Activated CD4-positive, alpha-beta memory T cell treated with anti-CD3 and anti-CD28 coated beads, Interleukin-2, amount 10 ng/mL, durations not matched to agents 7 days and 5 days (primary cell): Measurements from ENCODE around the gene AKT2. TPM values are rescaled to one million over a fixed set of nuclear protein-coding genes. Genes with fewer than 3 reads are reported as not detected.

Source experiments
- CTCF ChIA-PET: fragments of 350-600 bp; sonication (Branson Sonifier 250); formaldehyde crosslinking; loops from one replicate; lab custom pipeline; 2021; ENCODE audit warnings: antibody characterized with exemption, inconsistent platforms; lab: Charles Lee
- POLR2A ChIA-PET: fragments of 350-600 bp; sonication (Branson Sonifier 250); formaldehyde crosslinking; loops from one replicate; lab custom pipeline; 2021; ENCODE audit warnings: antibody characterized with exemption; lab: Charles Lee
- DNase-seq: peaks from one replicate; pipeline ENCODE4 v3.0.0-alpha.2; 2020
- H3K27ac Mint-ChIP-seq: one replicate; pipeline ENCODE4 v1.8.0; 2021; ENCODE audit warnings: mild to moderate bottlenecking, mixed read lengths
- H3K27me3 Mint-ChIP-seq: one replicate; pipeline ENCODE4 v1.8.0; 2021; ENCODE audit warnings: mixed read lengths
- H3K36me3 Mint-ChIP-seq: one replicate; pipeline ENCODE4 v1.8.0; 2021; ENCODE audit warnings: low read depth, mixed read lengths
- H3K4me1 Mint-ChIP-seq: one replicate; pipeline ENCODE4 v1.8.0; 2021; ENCODE audit warnings: mixed read lengths
- H3K4me3 Mint-ChIP-seq: one replicate; pipeline ENCODE4 v1.8.0; 2021; ENCODE audit warnings: mild to moderate bottlenecking, mixed read lengths
- H3K9me3 Mint-ChIP-seq: one replicate; pipeline ENCODE4 v1.8.0; 2021; ENCODE audit warnings: mixed read lengths
- total RNA-seq, 2 experiments: library from RNA; stranded (reverse); gene quantifications; one replicate each; pipeline ENCODE4 v1.2.3, GENCODE V29; 2021

The AKT2 gene
- total RNA-seq, 2 experiments from 2014 or later = 142 to 150 TPM

DNA sequence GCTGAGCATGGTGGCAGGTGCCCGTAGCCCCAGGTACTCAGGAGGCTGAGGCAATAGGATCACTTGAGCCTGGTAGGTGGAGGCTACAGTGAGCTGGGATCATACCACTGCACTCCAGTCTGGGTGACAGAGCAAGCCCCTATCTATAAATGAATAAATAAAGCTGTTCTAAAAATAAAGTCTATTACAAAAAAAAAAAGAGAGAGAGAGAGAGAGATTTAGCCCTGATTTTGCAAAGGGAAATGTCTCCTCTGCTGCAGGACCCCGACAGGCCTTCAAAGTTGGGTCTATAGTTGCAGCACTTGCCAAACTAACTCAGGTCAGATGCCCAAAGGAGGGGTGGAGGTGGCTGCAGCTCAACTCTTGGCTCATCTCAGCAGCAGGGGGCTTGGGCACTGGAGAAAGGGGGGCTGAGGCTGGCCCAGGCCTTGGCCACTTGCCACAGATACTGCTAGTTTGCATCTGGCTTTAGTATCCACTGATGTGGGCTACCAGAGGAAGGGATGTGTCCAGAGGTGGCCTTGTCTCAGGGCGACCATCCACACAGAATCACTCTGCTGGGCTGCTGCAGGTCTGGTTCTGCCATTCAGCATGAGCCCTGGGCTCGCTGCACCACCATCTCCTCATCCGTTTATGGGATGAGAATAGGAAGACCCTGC is 30.8 kb upstream of the AKT2 start:
- no peak for DNase-seq
- Mint-ChIP-seq H3K27ac (no peak overlapping the region), H3K9me3 (no peaks in the 10 kb centered on the region), H3K36me3 (peaks cover 14% of the 10 kb centered on the region), H3K4me1 (peaks cover 7% of the 10 kb centered on the region), H3K4me3 (no peak overlapping the region), H3K27me3 (no peaks in the 10 kb centered on the region)
- POLR2A ChIA-PET = no interaction called here
- CTCF ChIA-PET = no interaction called here

DNA sequence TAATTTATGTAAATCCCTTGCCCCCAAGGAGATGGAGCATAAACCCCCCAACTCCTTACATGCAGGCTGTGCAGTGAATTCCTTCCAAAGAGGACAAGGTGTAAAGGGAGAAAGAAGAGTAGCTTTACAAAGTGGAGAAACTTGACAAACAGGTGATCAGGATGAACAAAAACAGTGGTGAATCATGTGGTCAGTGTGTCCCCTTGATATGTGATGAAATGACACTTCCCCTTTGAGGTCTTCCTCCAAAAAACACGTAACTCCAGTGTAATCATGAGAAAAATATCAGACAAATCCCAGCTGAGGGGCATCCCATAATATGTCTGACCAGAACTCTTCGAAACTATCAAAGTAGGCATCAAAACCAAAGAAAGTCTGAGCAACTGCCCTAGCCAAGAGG is 29.5 kb upstream of the AKT2 start:
- ChIA-PET POLR2A (no interaction called here), CTCF (interaction anchor here (1.0 to 1.3 kb wide), 2 partner anchors 9 to 107 kb away, joined by 4 to 5 read pairs; no protein-coding TSS in a partner anchor)
- no peak for DNase-seq
- peaks cover 7% of the 10 kb centered on the region for H3K4me1 Mint-ChIP-seq
- H3K36me3 Mint-ChIP-seq = peaks cover 7% of the 10 kb centered on the region
- H3K9me3 Mint-ChIP-seq = no peaks in the 10 kb centered on the region
- H3K27ac Mint-ChIP-seq = no peak overlapping the region
- H3K4me3 Mint-ChIP-seq = no peak overlapping the region
- H3K27me3 Mint-ChIP-seq = no peaks in the 10 kb centered on the region

DNA sequence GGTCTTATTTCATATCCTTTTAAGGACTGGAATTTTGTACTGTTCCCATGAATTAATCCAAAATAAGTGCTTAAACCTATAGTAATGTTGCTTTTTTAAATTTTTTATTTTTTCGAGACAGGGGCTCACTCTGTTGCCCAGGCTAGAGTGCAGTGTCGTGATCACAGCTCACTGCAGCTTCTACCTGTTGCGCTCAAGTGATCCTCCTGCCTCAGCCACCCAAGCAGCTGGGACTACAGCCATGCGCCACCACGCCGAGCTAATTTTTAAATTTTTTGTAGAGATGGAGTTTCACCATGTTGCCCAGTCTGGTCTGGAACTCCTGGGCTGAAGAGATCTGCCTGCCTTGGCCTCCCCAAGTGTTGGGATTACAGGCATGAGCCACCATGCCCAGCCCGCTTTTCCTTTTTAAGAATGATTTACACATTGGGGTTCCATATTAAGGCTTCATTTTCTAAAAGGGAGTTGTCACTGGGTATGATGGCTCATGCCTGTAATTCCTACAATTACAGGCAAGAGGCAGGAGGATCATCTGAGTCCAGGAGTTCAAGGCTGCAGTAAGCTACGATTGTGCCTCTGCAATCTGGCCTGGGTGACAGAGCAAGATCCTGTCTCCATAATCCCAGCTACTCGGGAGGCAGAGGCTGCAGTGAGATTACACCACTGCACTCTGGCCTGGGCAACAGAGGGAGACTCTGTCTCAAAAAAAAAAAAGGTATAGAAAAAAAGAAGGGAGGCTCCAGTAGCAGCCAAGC is 28.3 kb upstream of the AKT2 start:
- POLR2A ChIA-PET = no interaction called here

DNA sequence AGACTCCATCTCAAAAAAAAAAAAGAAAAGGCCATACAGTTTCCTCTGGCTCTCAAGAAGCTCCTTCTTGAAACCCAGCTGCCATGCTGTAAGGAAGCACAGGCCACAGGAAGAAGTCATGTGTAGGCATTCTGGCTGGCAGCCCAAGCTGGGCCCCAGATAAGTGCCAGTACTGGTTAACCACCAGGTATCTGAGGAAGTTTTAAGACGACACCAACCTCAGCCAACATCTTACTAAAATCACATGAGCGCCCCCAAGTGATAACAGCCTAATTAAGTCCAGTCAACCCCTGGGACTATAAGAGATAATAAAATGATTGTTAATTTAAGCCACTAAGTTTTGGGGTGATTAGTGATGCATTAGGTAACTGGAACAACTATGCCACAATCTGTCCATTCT is 27.4 kb upstream of the AKT2 start:
- ChIA-PET CTCF (no interaction called here), POLR2A (no interaction called here)
- Mint-ChIP-seq H3K4me1 (peaks cover 7% of the 10 kb centered on the region), H3K27me3 (no peaks in the 10 kb centered on the region), H3K4me3 (no peak overlapping the region), H3K27ac (no peak overlapping the region), H3K9me3 (no peaks in the 10 kb centered on the region), H3K36me3 (peaks cover 5% of the 10 kb centered on the region)
- DNase-seq = no peak

More for the DNA sequence above, 28.3 kb upstream of the AKT2 start:
- Mint-ChIP-seq H3K4me1 (peaks cover 7% of the 10 kb centered on the region), H3K27ac (no peak overlapping the region), H3K36me3 (peaks cover 5% of the 10 kb centered on the region), H3K27me3 (no peaks in the 10 kb centered on the region), H3K9me3 (no peaks in the 10 kb centered on the region), H3K4me3 (no peak overlapping the region)
- CTCF ChIA-PET = no interaction called here
- DNase-seq = no peak

DNA sequence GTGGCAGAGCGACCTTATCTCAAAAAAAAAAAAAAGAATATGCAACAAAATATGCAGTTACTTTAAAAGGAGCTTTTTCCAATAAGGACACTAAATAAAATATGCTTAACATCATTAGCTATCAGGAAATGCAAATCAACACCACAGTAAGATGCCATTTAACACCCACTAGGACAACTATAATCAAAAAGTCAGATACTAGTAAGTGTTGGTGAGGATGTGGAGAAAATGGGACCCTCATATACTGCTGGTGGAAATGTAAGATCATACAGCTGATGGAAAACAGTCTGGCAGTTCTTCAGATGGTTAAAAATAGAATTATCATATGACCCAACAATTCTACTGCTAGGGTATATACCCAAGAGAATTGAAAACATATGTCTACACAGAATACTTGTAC is 24.5 kb upstream of the AKT2 start:
- no peak overlapping the region for H3K4me3 Mint-ChIP-seq
- peaks cover 9% of the 10 kb centered on the region for H3K4me1 Mint-ChIP-seq
- POLR2A ChIA-PET = no interaction called here
- CTCF ChIA-PET = no interaction called here
- H3K27ac Mint-ChIP-seq = no peak overlapping the region
- H3K36me3 Mint-ChIP-seq = no peaks in the 10 kb centered on the region
- H3K27me3 Mint-ChIP-seq = no peaks in the 10 kb centered on the region
- H3K9me3 Mint-ChIP-seq = no peaks in the 10 kb centered on the region
- no peak for DNase-seq

DNA sequence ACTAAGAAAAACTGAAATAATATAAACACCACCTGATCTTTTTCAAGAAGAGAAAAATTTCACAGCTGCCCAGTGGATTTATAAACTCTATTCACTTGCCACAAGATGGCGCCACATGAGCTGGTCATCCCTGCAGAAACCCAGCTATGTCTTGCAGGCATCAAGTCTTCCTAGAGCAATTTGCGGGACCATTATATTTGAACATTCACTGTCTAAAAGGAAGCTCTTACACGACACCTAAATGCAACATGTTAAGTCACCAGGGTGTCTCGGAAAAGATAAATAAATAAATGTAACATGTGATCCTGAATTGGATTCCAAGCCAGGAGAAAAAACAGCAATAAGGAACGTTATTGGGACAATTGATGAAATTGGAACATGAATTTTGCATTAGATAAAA is 20.3 kb upstream of the AKT2 start:
- H3K4me3 Mint-ChIP-seq = no peak overlapping the region
- DNase-seq = peak; percentile 83
- peaks cover 3% of the 10 kb centered on the region for H3K4me1 Mint-ChIP-seq

DNA sequence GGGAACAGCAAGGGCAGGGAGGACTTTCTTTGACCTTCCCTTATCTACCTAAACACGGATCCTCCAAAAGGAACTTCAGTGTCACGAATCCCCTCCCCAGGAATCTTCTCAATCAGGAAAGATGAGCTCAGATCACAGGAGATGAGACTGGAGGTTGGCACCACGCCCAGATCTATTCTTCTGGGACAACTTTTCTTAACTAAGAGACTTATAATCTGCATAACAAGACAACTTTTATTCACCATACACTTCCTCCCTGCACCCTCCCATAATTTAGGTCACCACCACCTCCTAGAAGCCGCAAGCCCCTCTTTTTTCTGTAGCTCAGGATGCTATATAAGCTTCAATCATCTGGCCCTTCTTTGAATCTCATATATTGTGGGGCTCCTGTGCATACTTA is 19.2 kb upstream of the AKT2 start:
- CTCF ChIA-PET = interaction anchor here (1.2 to 2.7 kb wide), 10 partner anchors 7 to 330 kb away, joined by 3 to 18 read pairs (median 10); partner anchors contain the start of gene AKT2
- Mint-ChIP-seq H3K27ac (no peak overlapping the region), H3K9me3 (no peaks in the 10 kb centered on the region), H3K4me3 (no peak overlapping the region), H3K27me3 (no peaks in the 10 kb centered on the region), H3K36me3 (no peaks in the 10 kb centered on the region), H3K4me1 (peaks cover 3% of the 10 kb centered on the region)
- DNase-seq = no peak
- POLR2A ChIA-PET = no interaction called here

More for the DNA sequence above, 20.3 kb upstream of the AKT2 start:
- H3K36me3 Mint-ChIP-seq = no peaks in the 10 kb centered on the region
- no peaks in the 10 kb centered on the region for H3K27me3 Mint-ChIP-seq
- H3K9me3 Mint-ChIP-seq = no peaks in the 10 kb centered on the region
- ChIA-PET POLR2A (interaction anchor here (0.7 kb wide), 2 partner anchors 17 to 235 kb away, joined by 3 read pairs; no protein-coding TSS in a partner anchor), CTCF (interaction anchor here (0.6 to 2.7 kb wide), 47 partner anchors 8 to 1205 kb away, joined by 3 to 18 read pairs (median 4); partner anchors contain the start of genes AKT2, BLVRB, C19orf47 and PLD3)
- H3K27ac Mint-ChIP-seq = no peak overlapping the region

DNA sequence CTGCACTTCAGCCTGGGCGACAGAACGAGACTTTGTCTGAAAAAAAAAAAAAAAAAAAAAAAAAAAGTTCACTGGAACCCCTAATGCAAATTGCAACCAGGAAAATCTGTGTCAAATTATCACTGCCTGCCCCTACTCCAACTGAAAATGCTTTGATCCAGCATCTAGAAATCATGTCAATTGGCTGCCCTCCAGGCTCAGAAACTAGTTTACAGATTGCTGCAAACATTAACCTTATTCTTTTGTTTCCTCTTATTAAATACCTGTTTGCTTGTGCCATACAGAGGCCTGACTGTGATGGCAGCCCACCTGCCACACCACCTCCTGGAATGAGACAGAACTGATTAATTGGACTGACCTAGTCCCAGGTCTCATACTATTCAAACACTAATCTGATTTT is 18.6 kb upstream of the AKT2 start:
- POLR2A ChIA-PET = no interaction called here
- peaks cover 3% of the 10 kb centered on the region for H3K4me1 Mint-ChIP-seq

DNA sequence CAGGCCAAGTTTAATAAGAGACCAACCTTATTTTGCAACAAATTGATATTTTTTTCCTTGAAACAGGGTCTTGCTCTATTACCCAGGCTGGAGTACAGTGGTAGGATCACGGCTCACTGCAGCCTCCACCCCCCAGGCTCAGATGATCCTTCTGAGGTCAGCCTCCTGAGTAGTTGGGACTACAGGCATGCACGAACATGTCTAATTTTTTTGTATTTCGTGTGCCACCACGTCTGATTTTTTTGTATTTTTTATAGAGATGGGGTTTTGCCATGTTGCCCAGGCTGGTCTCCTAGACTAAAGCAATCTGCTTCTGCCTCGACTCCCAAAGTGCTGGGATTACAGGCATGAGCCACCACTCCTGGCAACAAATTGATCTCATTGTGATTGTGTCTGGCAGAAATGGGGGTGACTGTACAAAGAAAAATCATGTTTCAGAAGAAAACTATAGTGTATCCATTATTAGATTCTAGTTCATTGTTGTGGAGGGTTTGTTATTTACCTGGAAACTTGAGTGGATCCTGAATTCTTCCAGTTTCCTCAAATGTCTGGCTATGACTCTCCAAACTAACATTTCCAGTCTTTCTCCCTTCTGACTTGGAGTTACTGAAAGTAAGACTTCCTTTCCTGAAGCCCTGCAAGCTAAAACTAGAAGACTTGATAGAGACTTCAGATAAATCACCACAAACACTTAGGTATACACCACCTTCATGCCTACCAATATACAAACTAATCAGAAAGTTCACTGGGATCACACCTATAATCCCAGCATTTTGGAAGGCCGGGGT is 17.3 kb upstream of the AKT2 start:
- POLR2A ChIA-PET = no interaction called here
- Mint-ChIP-seq H3K27ac (no peak overlapping the region), H3K36me3 (no peaks in the 10 kb centered on the region), H3K9me3 (no peaks in the 10 kb centered on the region), H3K4me3 (no peak overlapping the region), H3K4me1 (peaks cover 3% of the 10 kb centered on the region), H3K27me3 (no peaks in the 10 kb centered on the region)
- no peak for DNase-seq
- CTCF ChIA-PET = no interaction called here

More for the DNA sequence above, 18.6 kb upstream of the AKT2 start:
- CTCF ChIA-PET = interaction anchor here (1.2 to 2.7 kb wide), 4 partner anchors 7 to 299 kb away, joined by 3 to 15 read pairs (median 8); partner anchors contain the start of gene AKT2
- no peak for DNase-seq
- H3K9me3 Mint-ChIP-seq = no peaks in the 10 kb centered on the region
- H3K4me3 Mint-ChIP-seq = no peak overlapping the region
- H3K27me3 Mint-ChIP-seq = no peaks in the 10 kb centered on the region
- no peaks in the 10 kb centered on the region for H3K36me3 Mint-ChIP-seq
- no peak overlapping the region for H3K27ac Mint-ChIP-seq

DNA sequence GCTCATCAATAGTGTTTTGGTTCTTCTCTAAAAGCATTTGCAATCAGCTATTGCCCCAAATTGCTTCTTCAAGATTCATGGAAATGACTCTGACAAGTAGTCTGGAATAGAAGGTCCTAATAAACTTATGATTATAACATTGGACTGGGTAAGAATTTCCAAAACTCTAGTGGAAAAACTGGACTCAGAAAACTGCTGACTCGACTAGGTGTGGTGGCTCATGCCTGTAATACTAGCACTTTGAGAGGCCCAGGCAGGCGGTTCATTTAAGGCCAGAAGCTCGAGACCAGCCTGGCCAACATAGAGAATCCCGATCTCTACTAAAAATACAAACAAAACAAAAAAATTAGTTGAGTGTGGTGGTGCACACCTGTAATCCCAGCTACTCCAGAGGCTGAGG is 15.5 kb upstream of the AKT2 start:
- Mint-ChIP-seq H3K4me1 (peaks cover 3% of the 10 kb centered on the region), H3K4me3 (no peak overlapping the region), H3K27me3 (no peaks in the 10 kb centered on the region), H3K36me3 (no peaks in the 10 kb centered on the region), H3K9me3 (no peaks in the 10 kb centered on the region), H3K27ac (no peak overlapping the region)
- ChIA-PET CTCF (no interaction called here), POLR2A (interaction anchor here (0.6 kb wide), 1 partner anchor 1693 kb away, joined by 3 read pairs; no protein-coding TSS in a partner anchor)
- no peak for DNase-seq

DNA sequence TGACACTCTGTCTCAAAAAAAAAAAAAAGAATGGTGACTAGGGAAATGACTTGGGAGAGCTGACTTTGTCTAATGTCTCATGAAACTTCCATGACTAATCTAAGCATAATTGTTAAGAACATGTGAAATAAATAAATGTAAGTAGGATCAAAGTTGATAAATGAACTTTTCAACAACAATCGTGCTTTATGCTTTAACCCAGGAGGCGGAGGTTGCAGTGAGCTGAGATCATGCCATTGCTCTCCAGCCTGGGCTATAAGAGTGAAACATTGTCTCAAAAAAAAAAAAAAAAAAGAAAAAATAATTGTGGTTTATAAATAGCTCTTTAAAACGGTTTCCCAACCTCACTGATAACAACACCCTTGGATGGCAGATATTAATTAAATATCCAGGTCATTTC is 12.9 kb upstream of the AKT2 start:
- Mint-ChIP-seq H3K27me3 (no peaks in the 10 kb centered on the region), H3K4me3 (no peak overlapping the region), H3K4me1 (no peaks in the 10 kb centered on the region), H3K36me3 (no peaks in the 10 kb centered on the region), H3K9me3 (no peaks in the 10 kb centered on the region), H3K27ac (no peak overlapping the region)
- ChIA-PET CTCF (interaction anchor here (0.6 to 1.9 kb wide), 3 partner anchors 7 to 107 kb away, joined by 3 to 8 read pairs (median 5); no protein-coding TSS in a partner anchor), POLR2A (no interaction called here)
- DNase-seq = no peak

DNA sequence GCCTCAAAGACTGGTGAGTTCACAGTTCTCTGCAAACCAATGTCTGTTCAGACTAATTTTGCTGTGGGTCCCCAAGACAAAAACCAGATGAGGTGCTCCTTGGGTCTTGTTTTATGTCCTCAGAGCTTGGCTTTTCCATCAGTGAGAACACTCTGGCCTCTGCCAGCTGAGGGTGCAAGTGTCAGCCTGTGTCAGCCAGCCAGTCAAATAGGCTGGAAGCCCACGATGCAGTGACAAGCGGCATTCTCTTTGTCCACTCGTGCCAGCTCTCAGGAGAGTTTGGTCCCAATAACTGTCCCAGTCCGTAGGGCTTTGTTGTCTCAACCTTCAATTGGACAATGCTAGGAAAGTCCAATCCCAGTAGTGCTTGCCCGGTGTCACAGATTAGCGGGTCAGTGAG is 9.4 kb upstream of the AKT2 start:
- Mint-ChIP-seq H3K36me3 (no peaks in the 10 kb centered on the region), H3K4me1 (no peaks in the 10 kb centered on the region), H3K9me3 (no peaks in the 10 kb centered on the region), H3K27ac (no peak overlapping the region), H3K4me3 (no peak overlapping the region), H3K27me3 (no peaks in the 10 kb centered on the region)
- DNase-seq = no peak
- ChIA-PET CTCF (no interaction called here), POLR2A (no interaction called here)
